ENCODE results near the gene CYP3A7. TPM values are rescaled to one million over a fixed set of nuclear protein-coding genes. Genes with fewer than 3 reads are reported as not detected.
"Not testable (repeated sequence)": the region's sequence is repeated elsewhere in the genome, so short reads cannot be mapped to it uniquely, and the experiment has no call there.

The CYP3A7 gene
- total and polyA plus RNA-seq, 9 of the 15 experiments (the other 6 are each of a cell fraction or from before 2014, with no cell fraction given), result 0.20 TPM; not detected in 8

- TF ChIP-seq FOXM1 (IDR thresholded peaks at IDR 0.05; ENCODE audit: low read depth), result peak; percentile 76
- not testable (repeated sequence) for TF ChIP-seq FOXM1 (CRISPR knock-in tag; IDR thresholded peaks at IDR 0.05; ENCODE audit: low read depth)
- TF ChIP-seq TFAP4 (CRISPR knock-in tag; IDR thresholded peaks at IDR 0.05; ENCODE audit: borderline replicate concordance), result 0 out of 2 replicates have a peak, but pooled peaks have one; percentile 21
- TF ChIP-seq MITF (IDR thresholded peaks at IDR 0.05), result peak; percentile 74; the same call in 1 of the 2 replicates
- 0 out of 4 replicates have a peak, but pooled peaks of 1 of the 2 experiments have one; percentile 36 for TF ChIP-seq MLLT1 (IDR thresholded peaks at IDR 0.05)
- peak; percentile 73; the same call in 1 of the 2 replicates for TF ChIP-seq NCOA1 (IDR thresholded peaks at IDR 0.05; ENCODE audit: low read depth)
- peak; percentile 67; the same call in 1 of the 2 replicates for TF ChIP-seq ELF4 (CRISPR knock-in tag; IDR thresholded peaks at IDR 0.05)
- peak; percentile 90; the same call in 1 of the 2 replicates for TF ChIP-seq CUX1 (CRISPR knock-in tag; IDR thresholded peaks at IDR 0.05)
- TF ChIP-seq GATA2 (CRISPR knock-in tag; IDR thresholded peaks at IDR 0.05), result peak; percentile 80
- TF ChIP-seq ZNF134 (CRISPR knock-in tag; conservative IDR thresholded peaks at IDR 0.05), result peak; percentile 25; the same call in 1 of the 2 replicates
- TF ChIP-seq STAT5A (IDR thresholded peaks at IDR 0.05; ENCODE audit: borderline replicate concordance, low read length), result peak; percentile 64
- TF ChIP-seq GATAD2A (IDR thresholded peaks at IDR 0.05), result 0 out of 2 replicates have a peak, but pooled peaks have one; percentile 31
- TF ChIP-seq HLTF (IDR thresholded peaks at IDR 0.05), result 0 out of 2 replicates have a peak, but pooled peaks have one; percentile 56
- peak; percentile 74; the same call in 1 of the 2 replicates for TF ChIP-seq POLR2AphosphoS5 (IDR thresholded peaks at IDR 0.05; ENCODE audit: control insufficient read depth, insufficient read depth, low read depth, low read length)
- TF ChIP-seq TCF3 (CRISPR knock-in tag; IDR thresholded peaks at IDR 0.05), result peak; percentile 92
- TF ChIP-seq KLF16 (IDR thresholded peaks at IDR 0.05), result peak; percentile 75; the same call in 1 of the 2 replicates
- peak; percentile 41 for TF ChIP-seq CXXC5 (CRISPR knock-in tag; IDR thresholded peaks at IDR 0.05)
- peak; percentile 82 for TF ChIP-seq PHB2 (IDR thresholded peaks at IDR 0.05; ENCODE audit: low read depth)
- peak; percentile 32 for TF ChIP-seq NEUROD1 (IDR thresholded peaks at IDR 0.05; ENCODE audit: borderline replicate concordance, low read depth, low read length, partially characterized antibody)
- TF ChIP-seq HDAC1 (IDR thresholded peaks at IDR 0.05), result peak in 1 of 2 experiments; percentile 76; a peak in 1 of 4 replicates
- peak; percentile 54; the same call in 1 of the 2 replicates for TF ChIP-seq RAD51 (IDR thresholded peaks at IDR 0.05; ENCODE audit: borderline replicate concordance, low read depth)
- TF ChIP-seq CC2D1A (IDR thresholded peaks at IDR 0.05), result peak; percentile 79; the same call in 1 of the 2 replicates
Measured at GRCh38 chr7:99723201-99723600, 11.8 kb downstream of the CYP3A7 start (continued).
